ENCODE results near the gene ZNF688.

ZNF688 gene

GRCh38 chr16:30535106-30535776 is 36.3 kb downstream of the ZNF688 start:
- Mint-ChIP-seq H3K27ac (peak overlapping the region; percentile 95), H3K4me1 (peaks cover 38% of the 10 kb centered on the region), H3K4me3 (peak overlapping the region; percentile 94), H3K9me3 (no peaks in the 10 kb centered on the region), H3K36me3 (peaks cover 14% of the 10 kb centered on the region), H3K27me3 (no peaks in the 10 kb centered on the region)
- ATAC-seq, result peak; percentile 40

- peak within 1 kb of the TSS; percentile 94 for H3K4me3 Mint-ChIP-seq
- peak within 1 kb of the TSS; percentile 95 for H3K27ac Mint-ChIP-seq
- peaks cover 38% of the 10 kb centered on the region for H3K4me1 Mint-ChIP-seq
- ATAC-seq, result peak; percentile 91
- H3K36me3 Mint-ChIP-seq, result peaks cover 14% of the 10 kb centered on the region
- H3K9me3 Mint-ChIP-seq, result no peaks in the 10 kb centered on the region
- H3K27me3 Mint-ChIP-seq, result no peaks in the 10 kb centered on the region
Measured at GRCh38 chr16:30534368-30535105, 37.0 kb downstream of the ZNF688 start, which contains the start of gene ZNF747. ZNF747 (minus strand) TSS chr16:30534858; CDS start chr16:30534679, 179 bp downstream.

- peak overlapping the region; percentile 94 for H3K4me3 Mint-ChIP-seq
- H3K4me1 Mint-ChIP-seq, result peaks cover 41% of the 10 kb centered on the region
- peak; percentile 4 for ATAC-seq
Measured at GRCh38 chr16:30533748-30534367, 37.7 kb downstream of the ZNF688 start.

GRCh38 chr16:30533146-30533522 is 38.4 kb downstream of the ZNF688 start:
- no peaks in the 10 kb centered on the region for H3K9me3 Mint-ChIP-seq
- peaks cover 4% of the 10 kb centered on the region for H3K36me3 Mint-ChIP-seq
- peaks cover 42% of the 10 kb centered on the region for H3K4me1 Mint-ChIP-seq
- ATAC-seq, result no peak
- H3K4me3 Mint-ChIP-seq, result peak overlapping the region; percentile 78
- H3K27me3 Mint-ChIP-seq, result no peaks in the 10 kb centered on the region
- H3K27ac Mint-ChIP-seq, result peak overlapping the region; percentile 95

More at GRCh38 chr16:30533748-30534367, 37.7 kb downstream of the ZNF688 start:
- peak overlapping the region; percentile 95 for H3K27ac Mint-ChIP-seq
- no peaks in the 10 kb centered on the region for H3K9me3 Mint-ChIP-seq
- peaks cover 11% of the 10 kb centered on the region for H3K36me3 Mint-ChIP-seq
- no peaks in the 10 kb centered on the region for H3K27me3 Mint-ChIP-seq

GRCh38 chr16:30532285-30533145 is 39.0 kb downstream of the ZNF688 start:
- Mint-ChIP-seq H3K4me1 (peaks cover 46% of the 10 kb centered on the region), H3K27me3 (no peaks in the 10 kb centered on the region), H3K27ac (peak overlapping the region; percentile 95), H3K4me3 (no peak overlapping the region), H3K9me3 (no peaks in the 10 kb centered on the region), H3K36me3 (no peaks in the 10 kb centered on the region)
- ATAC-seq, result no peak

- Mint-ChIP-seq H3K4me3 (no peak overlapping the region), H3K27ac (no peak overlapping the region), H3K36me3 (no peaks in the 10 kb centered on the region)
Measured at GRCh38 chr16:30530163-30531037, 41.1 kb downstream of the ZNF688 start.

GRCh38 chr16:30528799-30529457 is 42.6 kb downstream of the ZNF688 start:
- Mint-ChIP-seq H3K36me3 (peaks cover 5% of the 10 kb centered on the region), H3K9me3 (no peaks in the 10 kb centered on the region), H3K27ac (peak overlapping the region; percentile 77), H3K4me1 (peaks cover 45% of the 10 kb centered on the region), H3K27me3 (no peaks in the 10 kb centered on the region), H3K4me3 (no peak overlapping the region)
- no peak for ATAC-seq

More at GRCh38 chr16:30530163-30531037, 41.1 kb downstream of the ZNF688 start:
- ATAC-seq, result no peak
- Mint-ChIP-seq H3K4me1 (peaks cover 38% of the 10 kb centered on the region), H3K9me3 (no peaks in the 10 kb centered on the region), H3K27me3 (no peaks in the 10 kb centered on the region)

GRCh38 chr16:30527635-30528178 is 43.8 kb downstream of the ZNF688 start:
- ATAC-seq, result peak; percentile 53
- Mint-ChIP-seq H3K4me1 (peaks cover 34% of the 10 kb centered on the region), H3K9me3 (no peaks in the 10 kb centered on the region), H3K4me3 (peak overlapping the region; percentile 94), H3K27me3 (no peaks in the 10 kb centered on the region), H3K36me3 (peaks cover 5% of the 10 kb centered on the region), H3K27ac (peak overlapping the region; percentile 77)

GRCh38 chr16:30526823-30527634 is 44.5 kb downstream of the ZNF688 start:
- peak; percentile 91 for ATAC-seq
- no peaks in the 10 kb centered on the region for H3K27me3 Mint-ChIP-seq
- peak overlapping the region; percentile 77 for H3K27ac Mint-ChIP-seq
- peak overlapping the region; percentile 94 for H3K4me3 Mint-ChIP-seq
- H3K36me3 Mint-ChIP-seq, result peaks cover 10% of the 10 kb centered on the region
- H3K9me3 Mint-ChIP-seq, result no peaks in the 10 kb centered on the region
- H3K4me1 Mint-ChIP-seq, result peaks cover 34% of the 10 kb centered on the region

GRCh38 chr16:30526137-30526822 is 45.2 kb downstream of the ZNF688 start, which contains the start of gene ZNF768:
ZNF768 (minus strand) TSS chr16:30526566; CDS start chr16:30526413, 153 bp downstream.
- peak; percentile 64 for ATAC-seq
- Mint-ChIP-seq H3K27me3 (no peaks in the 10 kb centered on the region), H3K4me1 (peaks cover 34% of the 10 kb centered on the region), H3K27ac (peak within 1 kb of the TSS; percentile 77), H3K9me3 (no peaks in the 10 kb centered on the region), H3K36me3 (peaks cover 15% of the 10 kb centered on the region), H3K4me3 (peak within 1 kb of the TSS; percentile 94)

- Mint-ChIP-seq H3K27ac (no peak overlapping the region), H3K4me1 (peaks cover 34% of the 10 kb centered on the region), H3K36me3 (peaks cover 15% of the 10 kb centered on the region), H3K27me3 (no peaks in the 10 kb centered on the region), H3K9me3 (no peaks in the 10 kb centered on the region), H3K4me3 (peak overlapping the region; percentile 77)
- no peak for ATAC-seq
Measured at GRCh38 chr16:30525844-30526136, 45.7 kb downstream of the ZNF688 start.
